Mesenteric fat pad (tissue), 1 donor: ENCODE data around the gene MMRN2. TPM values are rescaled to one million over a fixed set of nuclear protein-coding genes. Genes with fewer than 3 reads are reported as not detected.

ENCODE experiments used
- DNase-seq: peaks from one replicate; pipeline ENCODE4 v3.0.0-alpha.2; 2020; ENCODE audit warnings: low spot score
- total RNA-seq: library from RNA; stranded (reverse); fragmentation: NEBNext Ultra II Directional; extraction: Animal tissue kit (Norgen Biotek cat#: 25700); gene quantifications from one replicate; pipeline ENCODE4 v1.2.1, GENCODE V29; 2021
- donor health status: DM: yes; HTN: yes; CAD: no.

MMRN2 gene
- total RNA-seq, 1 donor from 2014 or later, result 78.4 TPM

- peak; percentile 87 for DNase-seq
These were observed 12.1 kb upstream of the MMRN2 start for GRCh38 chr10:86969421-86970041.

GRCh38 chr10:86968994-86969355, 11.6 kb upstream of the MMRN2 start:
- no peak for DNase-seq

- DNase-seq, result peak; percentile 91
These were observed 11.0 kb upstream of the MMRN2 start, which contains the start of gene ADIRF for GRCh38 chr10:86968271-86968993. TSS of gene ADIRF (plus strand) at chr10:86968482. CDS start at chr10:86968545, 63 bp downstream.

GRCh38 chr10:86967481-86967941, 10.1 kb upstream of the MMRN2 start:
- peak; percentile 87 for DNase-seq

GRCh38 chr10:86965986-86966654, 8.7 kb upstream of the MMRN2 start:
- DNase-seq, result peak; percentile 28

GRCh38 chr10:86964847-86965190, 7.4 kb upstream of the MMRN2 start:
- DNase-seq, result no peak

- peak; percentile 82 for DNase-seq
These were observed 6.8 kb upstream of the MMRN2 start for GRCh38 chr10:86964061-86964846.

GRCh38 chr10:86963341-86963919, 6.0 kb upstream of the MMRN2 start:
- DNase-seq, result peak; percentile 65

- DNase-seq, result peak; percentile 81
These were observed 5.5 kb upstream of the MMRN2 start for GRCh38 chr10:86962981-86963310.

- peak; percentile 26 for DNase-seq
These were observed 4.9 kb upstream of the MMRN2 start for GRCh38 chr10:86962136-86962980.

- peak; percentile 74 for DNase-seq
These were observed 4.2 kb upstream of the MMRN2 start for GRCh38 chr10:86961481-86962091.

GRCh38 chr10:86960863-86961434, 3.5 kb upstream of the MMRN2 start:
- peak; percentile 43 for DNase-seq

- peak; percentile 90 for DNase-seq
These were observed 2.8 kb upstream of the MMRN2 start for GRCh38 chr10:86960003-86960862.

- DNase-seq, result no peak
These were observed 2.3 kb upstream of the MMRN2 start for GRCh38 chr10:86959737-86960002.

- DNase-seq, result no peak
These were observed 1.7 kb upstream of the MMRN2 start for GRCh38 chr10:86958901-86959736.

- DNase-seq, result no peak
These were observed 893 bp upstream of the MMRN2 start, which contains the start of gene SNCG for GRCh38 chr10:86958116-86958900. TSS of gene SNCG (plus strand) at chr10:86958599. CDS start at chr10:86958698, 99 bp downstream.
